Panc1 (cell line): ENCODE data around the gene UBE2Q1.

Experiments
- POLR2AphosphoS5 ChIP-seq: IDR thresholded peaks from 2 replicates; pipeline ENCODE4 v1.6.1; 2012; ENCODE audit warnings: mild to moderate bottlenecking, low read depth, low read length, moderate library complexity
- SIN3A ChIP-seq: IDR thresholded peaks from 2 replicates; pipeline ENCODE4 v1.6.1; 2012; ENCODE audit warnings: low read depth, mild to moderate bottlenecking, low read length, moderate library complexity, borderline replicate concordance; ENCODE audit not compliant: insufficient read depth
- TCF7L2 ChIP-seq: IDR thresholded peaks from 2 replicates; pipeline ENCODE4 v1.6.1; 2011; ENCODE audit warnings: mild to moderate bottlenecking, low read depth, low read length, inconsistent platforms
- TF ChIP-seq, protein P1 (sequence below): fragments of 450-650 bp; IDR thresholded peaks from 2 replicates; pipeline ENCODE4 v1.5.1; 2017; ENCODE audit warnings: mild to moderate bottlenecking

- TF ChIP-seq POLR2AphosphoS5 (no peak), TCF7L2 (no peak), SIN3A (no peak)
- TF ChIP-seq, protein P1, sequence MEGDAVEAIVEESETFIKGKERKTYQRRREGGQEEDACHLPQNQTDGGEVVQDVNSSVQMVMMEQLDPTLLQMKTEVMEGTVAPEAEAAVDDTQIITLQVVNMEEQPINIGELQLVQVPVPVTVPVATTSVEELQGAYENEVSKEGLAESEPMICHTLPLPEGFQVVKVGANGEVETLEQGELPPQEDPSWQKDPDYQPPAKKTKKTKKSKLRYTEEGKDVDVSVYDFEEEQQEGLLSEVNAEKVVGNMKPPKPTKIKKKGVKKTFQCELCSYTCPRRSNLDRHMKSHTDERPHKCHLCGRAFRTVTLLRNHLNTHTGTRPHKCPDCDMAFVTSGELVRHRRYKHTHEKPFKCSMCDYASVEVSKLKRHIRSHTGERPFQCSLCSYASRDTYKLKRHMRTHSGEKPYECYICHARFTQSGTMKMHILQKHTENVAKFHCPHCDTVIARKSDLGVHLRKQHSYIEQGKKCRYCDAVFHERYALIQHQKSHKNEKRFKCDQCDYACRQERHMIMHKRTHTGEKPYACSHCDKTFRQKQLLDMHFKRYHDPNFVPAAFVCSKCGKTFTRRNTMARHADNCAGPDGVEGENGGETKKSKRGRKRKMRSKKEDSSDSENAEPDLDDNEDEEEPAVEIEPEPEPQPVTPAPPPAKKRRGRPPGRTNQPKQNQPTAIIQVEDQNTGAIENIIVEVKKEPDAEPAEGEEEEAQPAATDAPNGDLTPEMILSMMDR, result no peak
Observed at GRCh38 chr1:154512760-154513159, 45.7 kb downstream of the UBE2Q1 start.
